Activated naive CD8-positive, alpha-beta T cell (primary cell): ENCODE data around the gene XCL1.

Source experiments
- H3K27ac Mint-ChIP-seq: one replicate; pipeline ENCODE4 v1.8.0; 2021; ENCODE audit warnings: mixed read lengths
- H3K27me3 Mint-ChIP-seq: one replicate; pipeline ENCODE4 v1.8.0; 2021; ENCODE audit warnings: mixed read lengths
- H3K36me3 Mint-ChIP-seq: one replicate; pipeline ENCODE4 v1.8.0; 2021; ENCODE audit warnings: mixed read lengths
- H3K4me1 Mint-ChIP-seq: one replicate; pipeline ENCODE4 v1.8.0; 2021; ENCODE audit warnings: low read depth, mixed read lengths
- H3K4me3 Mint-ChIP-seq: one replicate; pipeline ENCODE4 v1.8.0; 2021; ENCODE audit warnings: mild to moderate bottlenecking, mixed read lengths
- H3K9me3 Mint-ChIP-seq: one replicate; pipeline ENCODE4 v1.8.0; 2021; ENCODE audit warnings: low read depth, mixed read lengths

Gene XCL1

GRCh38 chr1:168606096-168606495 is 29.7 kb downstream of the XCL1 start:
- Mint-ChIP-seq H3K4me3 (no peak overlapping the region), H3K9me3 (no peaks in the 10 kb centered on the region), H3K27me3 (peaks cover 1% of the 10 kb centered on the region), H3K36me3 (no peaks in the 10 kb centered on the region), H3K4me1 (no peaks in the 10 kb centered on the region), H3K27ac (no peak overlapping the region)

GRCh38 chr1:168607872-168608428 is 31.5 kb downstream of the XCL1 start:
- H3K27me3 Mint-ChIP-seq, result peaks cover 1% of the 10 kb centered on the region
- no peaks in the 10 kb centered on the region for H3K36me3 Mint-ChIP-seq
- H3K4me1 Mint-ChIP-seq, result no peaks in the 10 kb centered on the region
- H3K27ac Mint-ChIP-seq, result no peak overlapping the region
- H3K4me3 Mint-ChIP-seq, result no peak overlapping the region
- H3K9me3 Mint-ChIP-seq, result no peaks in the 10 kb centered on the region

- H3K36me3 Mint-ChIP-seq, result no peaks in the 10 kb centered on the region
- H3K9me3 Mint-ChIP-seq, result no peaks in the 10 kb centered on the region
- peaks cover 2% of the 10 kb centered on the region for H3K27me3 Mint-ChIP-seq
- no peaks in the 10 kb centered on the region for H3K4me1 Mint-ChIP-seq
- no peak overlapping the region for H3K27ac Mint-ChIP-seq
- H3K4me3 Mint-ChIP-seq, result no peak overlapping the region
Observed at GRCh38 chr1:168608796-168609715, 32.7 kb downstream of the XCL1 start.

- Mint-ChIP-seq H3K27ac (no peak overlapping the region), H3K4me1 (no peaks in the 10 kb centered on the region), H3K27me3 (peaks cover 2% of the 10 kb centered on the region), H3K4me3 (no peak overlapping the region), H3K36me3 (no peaks in the 10 kb centered on the region), H3K9me3 (no peaks in the 10 kb centered on the region)
Observed at GRCh38 chr1:168609741-168610510, 33.5 kb downstream of the XCL1 start.

GRCh38 chr1:168613038-168613451 is 36.6 kb downstream of the XCL1 start:
- H3K9me3 Mint-ChIP-seq, result peaks cover 5% of the 10 kb centered on the region
- no peak overlapping the region for H3K4me3 Mint-ChIP-seq
- H3K27me3 Mint-ChIP-seq, result peaks cover 2% of the 10 kb centered on the region
- no peak overlapping the region for H3K27ac Mint-ChIP-seq
- H3K4me1 Mint-ChIP-seq, result no peaks in the 10 kb centered on the region
- H3K36me3 Mint-ChIP-seq, result no peaks in the 10 kb centered on the region

GRCh38 chr1:168613691-168614231 is 37.4 kb downstream of the XCL1 start:
- Mint-ChIP-seq H3K27ac (no peak overlapping the region), H3K36me3 (no peaks in the 10 kb centered on the region), H3K9me3 (peaks cover 6% of the 10 kb centered on the region), H3K4me1 (no peaks in the 10 kb centered on the region), H3K27me3 (peaks cover 2% of the 10 kb centered on the region), H3K4me3 (no peak overlapping the region)

- peaks cover 2% of the 10 kb centered on the region for H3K27me3 Mint-ChIP-seq
- no peak overlapping the region for H3K27ac Mint-ChIP-seq
- no peak overlapping the region for H3K4me3 Mint-ChIP-seq
- H3K4me1 Mint-ChIP-seq, result no peaks in the 10 kb centered on the region
- H3K9me3 Mint-ChIP-seq, result peaks cover 6% of the 10 kb centered on the region
- H3K36me3 Mint-ChIP-seq, result no peaks in the 10 kb centered on the region
Observed at GRCh38 chr1:168614235-168614634, 37.8 kb downstream of the XCL1 start.

GRCh38 chr1:168615965-168616364 is 39.6 kb downstream of the XCL1 start:
- no peaks in the 10 kb centered on the region for H3K4me1 Mint-ChIP-seq
- no peak overlapping the region for H3K4me3 Mint-ChIP-seq
- peaks cover 6% of the 10 kb centered on the region for H3K9me3 Mint-ChIP-seq
- no peak overlapping the region for H3K27ac Mint-ChIP-seq
- H3K36me3 Mint-ChIP-seq, result no peaks in the 10 kb centered on the region
- H3K27me3 Mint-ChIP-seq, result peaks cover 2% of the 10 kb centered on the region

GRCh38 chr1:168617974-168618750 is 41.8 kb downstream of the XCL1 start:
- Mint-ChIP-seq H3K4me3 (no peak overlapping the region), H3K4me1 (no peaks in the 10 kb centered on the region), H3K27ac (no peak overlapping the region), H3K36me3 (no peaks in the 10 kb centered on the region), H3K27me3 (peaks cover 2% of the 10 kb centered on the region), H3K9me3 (peaks cover 6% of the 10 kb centered on the region)

- Mint-ChIP-seq H3K4me3 (no peak overlapping the region), H3K27me3 (no peaks in the 10 kb centered on the region), H3K4me1 (no peaks in the 10 kb centered on the region), H3K9me3 (peaks cover 6% of the 10 kb centered on the region), H3K27ac (no peak overlapping the region), H3K36me3 (no peaks in the 10 kb centered on the region)
Observed at GRCh38 chr1:168618886-168619285, 42.5 kb downstream of the XCL1 start.

- Mint-ChIP-seq H3K4me3 (no peak overlapping the region), H3K4me1 (no peaks in the 10 kb centered on the region), H3K9me3 (peaks cover 6% of the 10 kb centered on the region), H3K27ac (no peak overlapping the region), H3K27me3 (no peaks in the 10 kb centered on the region), H3K36me3 (no peaks in the 10 kb centered on the region)
Observed at GRCh38 chr1:168621356-168621755, 45.0 kb downstream of the XCL1 start.

GRCh38 chr1:168623003-168623828 is 46.8 kb downstream of the XCL1 start:
- Mint-ChIP-seq H3K4me1 (no peaks in the 10 kb centered on the region), H3K9me3 (no peaks in the 10 kb centered on the region), H3K36me3 (no peaks in the 10 kb centered on the region), H3K4me3 (no peak overlapping the region), H3K27me3 (no peaks in the 10 kb centered on the region), H3K27ac (no peak overlapping the region)

- no peak overlapping the region for H3K27ac Mint-ChIP-seq
- no peaks in the 10 kb centered on the region for H3K9me3 Mint-ChIP-seq
- no peaks in the 10 kb centered on the region for H3K27me3 Mint-ChIP-seq
- H3K36me3 Mint-ChIP-seq, result no peaks in the 10 kb centered on the region
- no peak overlapping the region for H3K4me3 Mint-ChIP-seq
- H3K4me1 Mint-ChIP-seq, result peaks cover 2% of the 10 kb centered on the region
Observed at GRCh38 chr1:168623831-168624230, 47.4 kb downstream of the XCL1 start.

- no peak overlapping the region for H3K27ac Mint-ChIP-seq
- no peaks in the 10 kb centered on the region for H3K9me3 Mint-ChIP-seq
- no peaks in the 10 kb centered on the region for H3K36me3 Mint-ChIP-seq
- no peaks in the 10 kb centered on the region for H3K27me3 Mint-ChIP-seq
- H3K4me1 Mint-ChIP-seq, result peaks cover 3% of the 10 kb centered on the region
- H3K4me3 Mint-ChIP-seq, result no peak overlapping the region
Observed at GRCh38 chr1:168626326-168626725, 49.9 kb downstream of the XCL1 start.
